H9 (cell line): Measurements from ENCODE around the gene TNFSF9. TPM values are rescaled to one million over a fixed set of nuclear protein-coding genes. Genes with fewer than 3 reads are reported as not detected.
"Not testable (repeated sequence)": the region's sequence is repeated elsewhere in the genome, so short reads cannot be mapped to it uniquely, and the experiment has no call there.

ENCODE experiments used
- DNase-seq: peaks from one replicate; pipeline ENCODE4 v3.0.0-alpha.2; 2017
- H2AFZ ChIP-seq: one replicate; pipeline ENCODE4 v1.6.1; 2013; ENCODE audit warnings: mild to moderate bottlenecking, low read length, control low read depth, moderate library complexity
- H2AK5ac ChIP-seq: 2 replicates; pipeline ENCODE4 v1.6.1; 2013; ENCODE audit warnings: low read length, control low read depth, mixed read lengths; ENCODE audit not compliant: insufficient read length
- H2BK120ac ChIP-seq: one replicate; pipeline ENCODE4 v1.6.1; 2013; ENCODE audit warnings: low read depth, mild to moderate bottlenecking, low read length, control low read depth, inconsistent platforms; ENCODE audit not compliant: poor library complexity, severe bottlenecking
- H2BK12ac ChIP-seq: 2 replicates; pipeline ENCODE4 v1.6.1; 2013; ENCODE audit warnings: low read length, control low read depth, mixed read lengths, low read depth; ENCODE audit not compliant: insufficient read length
- H2BK15ac ChIP-seq: 2 replicates; pipeline ENCODE4 v1.6.1; 2013; ENCODE audit warnings: low read depth, low read length, control low read depth
- H2BK20ac ChIP-seq: one replicate; pipeline ENCODE4 v1.6.1; 2013; ENCODE audit warnings: low read depth, mild to moderate bottlenecking, low read length, control low read depth, inconsistent platforms; ENCODE audit not compliant: poor library complexity, severe bottlenecking
- H2BK5ac ChIP-seq: 2 replicates; pipeline ENCODE4 v1.6.1; 2013; ENCODE audit warnings: low read length, control low read depth, mixed read lengths; ENCODE audit not compliant: insufficient read length
- H3K14ac ChIP-seq: 2 replicates; pipeline ENCODE4 v1.6.1; 2013; ENCODE audit warnings: low read length, control low read depth; ENCODE audit not compliant: insufficient read depth
- H3K18ac ChIP-seq: 2 replicates; pipeline ENCODE4 v1.6.1; 2013; ENCODE audit warnings: low read depth, mild to moderate bottlenecking, mixed read lengths, low read length, control low read depth; ENCODE audit not compliant: insufficient read length
- H3K23ac ChIP-seq: 2 replicates; pipeline ENCODE4 v1.6.1; 2013; ENCODE audit warnings: low read length, control low read depth, mixed read lengths, low read depth; ENCODE audit not compliant: insufficient read length
- H3K23me2 ChIP-seq: 2 replicates; pipeline ENCODE4 v1.6.1; 2013; ENCODE audit warnings: low read depth, mild to moderate bottlenecking, mixed read lengths, low read length, control low read depth; ENCODE audit not compliant: insufficient read length, poor library complexity, severe bottlenecking
- H3K27ac ChIP-seq: 2 replicates; pipeline ENCODE4 v1.5.1; 2013; ENCODE audit warnings: low read length, control low read depth, mixed read lengths, low read depth; ENCODE audit not compliant: insufficient read length
- H3K27me3 ChIP-seq: 2 replicates; pipeline ENCODE4 v1.6.1; 2013; ENCODE audit warnings: low read length, control low read depth, inconsistent platforms; ENCODE audit not compliant: insufficient read depth
- H3K4ac ChIP-seq: 2 replicates; pipeline ENCODE4 v1.6.1; 2013; ENCODE audit warnings: low read depth, mild to moderate bottlenecking, control low read depth, inconsistent platforms, low read length, moderate library complexity
- H3K4me1 ChIP-seq: 2 replicates; pipeline ENCODE4 v1.6.1; 2013; ENCODE audit warnings: low read length, control low read depth, inconsistent platforms; ENCODE audit not compliant: insufficient read depth
- H3K4me2 ChIP-seq: 2 replicates; pipeline ENCODE4 v1.6.1; 2013; ENCODE audit warnings: low read length, control low read depth, mixed read lengths; ENCODE audit not compliant: insufficient read length, insufficient read depth
- H3K56ac ChIP-seq: 2 replicates; pipeline ENCODE4 v1.6.1; 2013; ENCODE audit warnings: low read depth, mild to moderate bottlenecking, mixed read lengths, low read length, control low read depth; ENCODE audit not compliant: insufficient read length
- H3K79me1 ChIP-seq: 2 replicates; pipeline ENCODE4 v1.6.1; 2013; ENCODE audit warnings: low read depth, mild to moderate bottlenecking, moderate library complexity, low read length, control low read depth, inconsistent platforms; ENCODE audit not compliant: insufficient read depth, poor library complexity, severe bottlenecking
- H3K79me2 ChIP-seq: 2 replicates; pipeline ENCODE4 v1.6.1; 2013; ENCODE audit warnings: low read length, control low read depth, inconsistent platforms; ENCODE audit not compliant: insufficient read depth
- H3K9ac ChIP-seq: 2 replicates; pipeline ENCODE4 v1.6.1; 2013; ENCODE audit warnings: low read length, control low read depth, mixed read lengths; ENCODE audit not compliant: insufficient read length; ENCODE audit errors: extremely low read depth
- H3K9me3 ChIP-seq: one replicate; pipeline ENCODE4 v1.6.1; 2013; ENCODE audit warnings: low read depth, low read length, inconsistent platforms; ENCODE audit not compliant: control insufficient read depth
- H3T11ph ChIP-seq: one replicate; pipeline ENCODE4 v1.6.1; 2013; ENCODE audit warnings: mild to moderate bottlenecking, low read length, control low read depth, inconsistent platforms
- H4K20me1 ChIP-seq: one replicate; pipeline ENCODE4 v1.6.1; 2013; ENCODE audit not compliant: control insufficient read depth, insufficient read length, insufficient read depth
- H4K5ac ChIP-seq: 2 replicates; pipeline ENCODE4 v1.6.1; 2013; ENCODE audit warnings: low read depth, mild to moderate bottlenecking, mixed read lengths, low read length, control low read depth; ENCODE audit not compliant: insufficient read length
- H4K8ac ChIP-seq: replicated peaks from 2 replicates; pipeline ENCODE4 v1.6.1; 2013; ENCODE audit warnings: low read length, control low read depth, mixed read lengths, low read depth; ENCODE audit not compliant: insufficient read length
- H4K91ac ChIP-seq: 2 replicates; pipeline ENCODE4 v1.6.1; 2013; ENCODE audit warnings: low read depth, mild to moderate bottlenecking, moderate library complexity, mixed read lengths, low read length, control low read depth; ENCODE audit not compliant: insufficient read length
- H3K27ac Mint-ChIP-seq, 3 experiments: 2 replicates in 2 of 3; 3 replicates in 1 of 3; pipeline ENCODE4 v1.8.0; 2020 to 2021; ENCODE audit warnings: mixed read lengths in 3 of 3, mild to moderate bottlenecking in 1 of 3, moderate library complexity in 1 of 3
- H3K27me3 Mint-ChIP-seq: 2 replicates; pipeline ENCODE4 v1.8.0; 2021; ENCODE audit warnings: low read depth, mild to moderate bottlenecking, moderate library complexity, mixed read lengths
- H3K36me3 Mint-ChIP-seq, 3 experiments: 2 replicates in 2 of 3; 3 replicates in 1 of 3; pipeline ENCODE4 v1.8.0; 2020 to 2021; ENCODE audit warnings: low read depth in 3 of 3, mixed read lengths in 3 of 3; ENCODE audit not compliant: insufficient read depth in 1 of 3
- H3K4me1 Mint-ChIP-seq, 2 experiments: 2 replicates each; pipeline ENCODE4 v1.8.0; 2020; ENCODE audit warnings: mixed read lengths in 2 of 2
- H3K4me3 Mint-ChIP-seq, 2 experiments: 2 replicates in 1 of 2; 3 replicates in 1 of 2; pipeline ENCODE4 v1.8.0; 2020 to 2021; ENCODE audit warnings: mild to moderate bottlenecking in 2 of 2, mixed read lengths in 2 of 2, moderate library complexity in 1 of 2
- H3K9me3 Mint-ChIP-seq, 2 experiments: 2 replicates in 1 of 2; 3 replicates in 1 of 2; pipeline ENCODE4 v1.8.0; 2020; ENCODE audit warnings: mild to moderate bottlenecking in 2 of 2, mixed read lengths in 2 of 2, moderate library complexity in 1 of 2
- WGBS: extraction: QIAGEN DNeasy Blood & Tissue Kit; methylation state at CpG from one replicate; pipeline ENCODE4 v1.1.7; 2013; ENCODE audit warnings: missing lambda C conversion rate, low lambda C conversion rate, mixed read lengths; ENCODE audit not compliant: insufficient read length; ENCODE audit errors: extremely low coverage; 5-methylcytosine and 5-hydroxymethylcytosine counted together
- total RNA-seq: library from RNA; stranded (reverse); gene quantifications from 2 replicates; pipeline ENCODE4 v1.2.1, GENCODE V29; 2021
- TF ChIP-seq, protein P1 (sequence below): fragments of 200-600 bp; sonication (generic); conservative IDR thresholded peaks from 3 replicates; pipeline ENCODE4 v1.8.0; 2021; ENCODE audit warnings: antibody characterized with exemption, mild to moderate bottlenecking

Gene TNFSF9
- total RNA-seq, 1 experiment from 2014 or later, result 1.9 TPM

DNA sequence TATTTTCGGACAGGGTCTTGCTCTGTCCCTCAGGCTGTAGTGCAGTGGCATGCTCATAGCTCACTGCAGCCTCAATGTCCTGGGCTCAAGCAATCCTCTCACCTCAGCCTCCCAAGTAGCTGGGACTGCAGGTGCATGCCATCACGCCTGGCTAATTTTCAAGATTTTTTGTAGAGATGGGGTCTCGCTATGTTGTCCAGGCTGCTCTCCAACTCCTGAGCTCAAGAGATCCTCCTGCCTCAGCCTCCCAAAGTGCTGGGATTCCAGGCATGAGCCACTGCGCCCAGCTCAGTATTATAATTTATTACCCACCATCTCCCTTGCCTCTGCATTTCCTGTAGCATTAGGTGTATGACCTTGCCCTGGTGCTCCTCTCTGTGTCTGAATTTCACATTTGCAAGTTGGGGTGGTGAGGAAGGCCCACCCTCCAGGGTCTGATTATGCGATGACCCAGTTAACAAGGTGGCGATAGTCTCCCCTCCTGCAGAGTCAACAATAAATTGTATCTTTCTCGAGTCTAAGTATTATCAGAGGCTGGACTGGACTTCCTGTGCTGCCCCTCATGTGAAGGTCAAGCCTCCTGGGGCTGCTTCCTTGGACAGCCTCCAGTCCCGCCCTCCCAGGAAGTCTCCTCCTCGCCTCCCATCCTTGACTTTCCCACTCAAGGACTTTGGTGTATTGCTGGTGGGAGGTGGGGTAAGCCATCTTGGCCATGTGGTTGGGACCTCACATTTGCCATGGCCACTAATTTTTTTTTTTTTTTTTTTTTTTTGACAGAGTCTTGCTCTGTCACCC lies 27.2 kb upstream of the TNFSF9 start:
- H3K27ac Mint-ChIP-seq, result no peak overlapping the region
- H3K4ac ChIP-seq, result no peak overlapping the region
- no peak overlapping the region for H2BK15ac ChIP-seq
- H3K14ac ChIP-seq, result no peak overlapping the region
- H4K8ac ChIP-seq, result no peak overlapping the region
- TF ChIP-seq, protein P1, sequence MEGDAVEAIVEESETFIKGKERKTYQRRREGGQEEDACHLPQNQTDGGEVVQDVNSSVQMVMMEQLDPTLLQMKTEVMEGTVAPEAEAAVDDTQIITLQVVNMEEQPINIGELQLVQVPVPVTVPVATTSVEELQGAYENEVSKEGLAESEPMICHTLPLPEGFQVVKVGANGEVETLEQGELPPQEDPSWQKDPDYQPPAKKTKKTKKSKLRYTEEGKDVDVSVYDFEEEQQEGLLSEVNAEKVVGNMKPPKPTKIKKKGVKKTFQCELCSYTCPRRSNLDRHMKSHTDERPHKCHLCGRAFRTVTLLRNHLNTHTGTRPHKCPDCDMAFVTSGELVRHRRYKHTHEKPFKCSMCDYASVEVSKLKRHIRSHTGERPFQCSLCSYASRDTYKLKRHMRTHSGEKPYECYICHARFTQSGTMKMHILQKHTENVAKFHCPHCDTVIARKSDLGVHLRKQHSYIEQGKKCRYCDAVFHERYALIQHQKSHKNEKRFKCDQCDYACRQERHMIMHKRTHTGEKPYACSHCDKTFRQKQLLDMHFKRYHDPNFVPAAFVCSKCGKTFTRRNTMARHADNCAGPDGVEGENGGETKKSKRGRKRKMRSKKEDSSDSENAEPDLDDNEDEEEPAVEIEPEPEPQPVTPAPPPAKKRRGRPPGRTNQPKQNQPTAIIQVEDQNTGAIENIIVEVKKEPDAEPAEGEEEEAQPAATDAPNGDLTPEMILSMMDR, result no peak
- H3K4me3 Mint-ChIP-seq, result peak overlapping the region in 1 of 2 experiments; percentile 34; a peak in 1 of 5 replicates
- H3K79me2 ChIP-seq, result no peaks in the 10 kb centered on the region
- H3T11ph ChIP-seq, result no peak overlapping the region
- H2BK20ac ChIP-seq, result no peak overlapping the region
- H2BK120ac ChIP-seq, result no peak overlapping the region
- H3K56ac ChIP-seq, result no peak overlapping the region
- peaks cover 7 to 9% of the 10 kb centered on the region in 2 experiments for H3K4me1 Mint-ChIP-seq
- H3K23ac ChIP-seq, result no peak overlapping the region
- H3K27me3 ChIP-seq, result no peaks in the 10 kb centered on the region
- H3K27me3 Mint-ChIP-seq, result peaks cover 28% of the 10 kb centered on the region
- H3K23me2 ChIP-seq, result peaks cover 9% of the 10 kb centered on the region
- no peak overlapping the region for H4K5ac ChIP-seq
- no peak overlapping the region for H2BK12ac ChIP-seq
- H3K4me2 ChIP-seq, result no peak overlapping the region
- DNase-seq, result no peak
- H3K9me3 ChIP-seq, result no peaks in the 10 kb centered on the region
- no peaks in the 10 kb centered on the region for H4K20me1 ChIP-seq
- H2AK5ac ChIP-seq, result no peak overlapping the region
- H3K4me1 ChIP-seq, result no peaks in the 10 kb centered on the region
- no peak overlapping the region for H2AFZ ChIP-seq
- no peak overlapping the region for H4K91ac ChIP-seq
- H3K9ac ChIP-seq, result no peak overlapping the region
- peaks cover 0 to 3% (median 0%) of the 10 kb centered on the region in 3 experiments; a peak in 3 of 7 replicates for H3K36me3 Mint-ChIP-seq
- no CpG with 5 or more reads among the region's 9 CpGs for WGBS
- H2BK5ac ChIP-seq, result no peak overlapping the region
- H3K18ac ChIP-seq, result no peak overlapping the region
- no peak overlapping the region for H3K27ac ChIP-seq
- no peaks in the 10 kb centered on the region for H3K79me1 ChIP-seq
- no peaks in the 10 kb centered on the region for H3K9me3 Mint-ChIP-seq

DNA sequence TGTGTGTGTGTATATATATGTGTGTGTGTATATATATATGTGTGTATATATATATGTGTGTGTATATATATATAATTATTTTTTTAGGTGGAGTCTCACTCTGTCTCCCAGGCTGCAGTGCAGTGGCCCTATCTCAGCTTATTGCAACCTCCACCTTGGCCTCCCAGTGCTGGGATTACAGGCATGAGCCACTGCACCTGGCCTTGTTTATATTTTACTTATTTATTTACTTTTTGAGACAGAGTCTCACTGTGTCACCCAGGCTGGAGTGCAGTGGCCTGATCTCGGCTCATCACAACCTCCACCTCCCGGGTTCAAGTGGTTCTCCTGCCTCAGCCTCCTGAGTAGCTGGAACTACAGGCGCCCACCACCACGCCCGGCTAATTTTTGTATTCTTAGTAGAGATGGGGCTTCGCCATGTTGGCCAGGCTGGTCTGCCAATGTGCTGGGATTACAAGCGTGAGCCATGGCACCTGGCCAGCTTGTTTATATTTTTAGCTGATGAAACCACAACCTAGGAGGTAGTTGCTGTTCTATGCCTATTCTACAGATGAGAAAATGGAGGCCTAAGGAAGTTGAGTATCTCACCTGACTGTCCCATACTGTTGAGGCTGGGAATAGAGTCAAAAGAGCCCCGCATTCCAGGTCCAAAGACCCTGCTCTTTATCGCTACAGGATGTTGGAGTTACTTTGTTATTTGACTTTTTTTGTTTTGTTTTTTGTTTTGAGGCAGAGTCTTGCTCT lies 22.6 kb upstream of the TNFSF9 start:
- not testable (repeated sequence) for H4K91ac ChIP-seq, H3K9ac ChIP-seq, H3K79me2 ChIP-seq, H3K27me3 Mint-ChIP-seq, H3K27ac Mint-ChIP-seq, H3K4me3 Mint-ChIP-seq, H3K56ac ChIP-seq, H2AFZ ChIP-seq, H3T11ph ChIP-seq, H3K23me2 ChIP-seq, H3K23ac ChIP-seq, H3K4me1 ChIP-seq, H3K18ac ChIP-seq, H3K79me1 ChIP-seq, H2BK15ac ChIP-seq, H4K20me1 ChIP-seq, H3K27me3 ChIP-seq, H2BK120ac ChIP-seq, H3K4ac ChIP-seq, H3K36me3 Mint-ChIP-seq, H4K5ac ChIP-seq, DNase-seq, H2BK20ac ChIP-seq, H3K14ac ChIP-seq, H2BK12ac ChIP-seq, H3K9me3 Mint-ChIP-seq, H3K9me3 ChIP-seq, H3K4me2 ChIP-seq, H3K27ac ChIP-seq, H4K8ac ChIP-seq, H2BK5ac ChIP-seq, H3K4me1 Mint-ChIP-seq, H2AK5ac ChIP-seq
- WGBS, result no CpG with 5 or more reads among the region's 9 CpGs
